GM21825 (cell line): ENCODE measurements around the gene PSME4.
"Not testable (repeated sequence)": the region's sequence is repeated elsewhere in the genome, so short reads cannot be mapped to it uniquely, and the experiment has no call there.

Experiments
- ATAC-seq: cut with Tn5 transposase; IDR thresholded peaks from one replicate; pipeline ENCODE4 v1.9.1; 2021; ENCODE audit warnings: mild to moderate bottlenecking, moderate library complexity; ENCODE audit not compliant: unreplicated experiment

Gene PSME4

GRCh38 chr2:53969285-53969967, 1.4 kb downstream of the PSME4 start:
- ATAC-seq, result peak; percentile 29

- ATAC-seq, result no peak
Measured at GRCh38 chr2:53964987-53965687, 5.7 kb downstream of the PSME4 start.

DNA sequence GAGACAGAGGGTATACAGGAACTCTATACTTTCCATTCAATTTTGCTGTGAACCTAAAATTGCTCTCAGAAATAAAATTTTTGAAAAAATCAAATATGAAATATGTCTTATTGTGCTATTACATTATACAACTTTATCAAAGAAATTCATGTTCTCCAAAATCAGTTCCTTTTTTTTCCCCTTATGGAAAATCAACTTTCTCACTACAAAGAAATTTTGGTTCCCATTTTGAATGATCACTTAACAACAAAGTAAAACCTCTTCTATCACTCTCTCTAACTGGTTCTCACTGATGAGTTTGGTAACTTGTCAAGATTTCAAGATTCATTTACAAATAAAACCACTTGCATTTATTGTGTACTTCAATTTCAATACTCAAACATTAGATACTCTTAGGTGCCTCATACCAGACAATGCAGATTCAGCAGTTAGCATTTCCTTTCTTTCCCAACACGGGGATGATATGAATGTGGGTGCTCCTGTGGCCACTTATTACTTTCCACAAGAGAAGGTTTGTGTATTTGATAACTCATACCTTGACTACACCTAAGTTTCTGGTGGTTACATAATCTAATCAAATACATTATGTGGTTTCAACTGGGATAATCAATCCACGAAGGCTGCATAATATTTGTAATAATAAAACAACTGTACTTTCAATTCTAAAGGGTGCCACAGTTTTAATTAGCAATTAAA, 6.4 kb downstream of the PSME4 start:
- no peak for ATAC-seq

- not testable (repeated sequence) for ATAC-seq
Measured at GRCh38 chr2:53961478-53962216, 9.1 kb downstream of the PSME4 start.

GRCh38 chr2:53960476-53960875, 10.3 kb downstream of the PSME4 start:
- no peak for ATAC-seq

GRCh38 chr2:53958443-53958842, 12.3 kb downstream of the PSME4 start:
- ATAC-seq, result no peak

DNA sequence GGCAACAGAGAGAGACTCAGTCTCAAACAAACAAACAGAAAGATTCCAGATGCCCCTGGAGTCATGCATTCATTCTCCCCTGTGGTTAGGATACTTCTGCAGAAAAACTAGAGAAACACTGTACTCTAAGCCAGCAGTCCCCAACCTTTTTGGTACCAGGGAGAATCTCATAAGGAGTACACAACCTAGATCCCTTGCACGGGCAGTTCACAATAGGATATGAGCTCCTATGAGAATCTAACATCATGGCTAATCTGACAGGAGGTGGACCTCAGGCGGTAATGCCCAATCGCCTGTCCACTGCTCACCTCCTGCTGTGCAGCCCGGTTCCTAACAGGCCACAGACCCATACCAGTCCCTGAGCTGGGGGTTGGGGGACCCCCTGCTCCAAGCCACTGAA, 18.3 kb downstream of the PSME4 start:
- no peak for ATAC-seq

DNA sequence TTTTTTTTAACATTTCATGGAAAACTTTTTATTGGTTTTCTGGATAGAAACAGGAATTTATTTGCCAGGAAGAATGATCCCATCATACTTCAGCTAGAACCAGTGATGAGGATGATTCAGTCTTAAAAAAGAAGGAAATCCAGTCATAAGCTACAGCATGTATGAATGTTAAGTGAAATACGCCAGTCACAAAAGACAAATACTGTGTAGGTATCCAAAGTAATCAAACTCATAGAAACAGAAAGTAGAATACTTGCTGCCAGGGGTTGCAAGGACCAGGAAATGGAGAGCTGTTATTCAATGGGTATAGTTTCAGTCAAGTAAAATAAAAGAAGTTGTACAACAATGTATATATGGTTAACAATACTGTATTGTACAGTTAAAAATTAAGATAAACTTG, 21.3 kb downstream of the PSME4 start:
- ATAC-seq, result no peak

- ATAC-seq, result no peak
Measured at GRCh38 chr2:53945538-53945937, 25.3 kb downstream of the PSME4 start.

DNA sequence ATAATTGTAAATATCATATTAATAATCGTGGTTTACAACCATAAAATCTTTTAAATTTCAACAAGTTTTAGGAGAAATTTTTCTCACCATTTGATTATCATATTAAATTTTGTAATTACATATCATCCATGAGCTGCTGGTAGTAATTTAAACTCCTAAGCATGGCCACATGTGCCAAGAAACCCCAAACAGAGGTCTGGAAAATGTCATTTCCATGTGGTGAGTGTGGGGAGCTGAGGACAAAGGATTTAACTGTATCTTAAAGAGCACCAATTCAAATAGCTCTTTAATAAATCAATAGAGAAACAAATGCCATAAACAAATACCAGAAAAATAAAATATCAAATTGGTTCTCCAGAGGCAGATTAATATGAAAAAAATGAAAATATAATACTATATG, 26.3 kb downstream of the PSME4 start:
- ATAC-seq, result no peak

- no peak for ATAC-seq
Measured at GRCh38 chr2:53942280-53942679, 28.5 kb downstream of the PSME4 start.

GRCh38 chr2:53941749-53942148, 29.0 kb downstream of the PSME4 start:
- ATAC-seq, result peak; percentile 59

GRCh38 chr2:53939656-53940055, 31.1 kb downstream of the PSME4 start:
- no peak for ATAC-seq

DNA sequence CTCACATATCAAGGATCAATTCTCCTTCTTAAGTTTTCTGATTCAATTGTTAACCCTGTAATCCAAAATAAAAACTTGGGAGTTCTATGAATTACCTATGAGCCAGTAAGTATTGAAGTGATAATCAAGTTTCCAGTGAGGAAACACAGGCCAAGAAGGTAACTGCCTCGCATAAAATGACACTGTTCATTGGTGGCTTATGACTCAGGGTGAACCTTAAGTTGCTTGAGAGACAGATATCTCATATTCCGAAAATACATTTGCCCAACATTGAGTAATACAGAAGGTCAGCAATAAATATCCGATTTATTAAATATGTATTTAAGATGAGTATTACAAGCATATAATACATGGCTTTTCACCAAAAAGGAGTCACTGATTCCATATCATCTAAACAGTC, 31.9 kb downstream of the PSME4 start:
- ATAC-seq, result no peak

DNA sequence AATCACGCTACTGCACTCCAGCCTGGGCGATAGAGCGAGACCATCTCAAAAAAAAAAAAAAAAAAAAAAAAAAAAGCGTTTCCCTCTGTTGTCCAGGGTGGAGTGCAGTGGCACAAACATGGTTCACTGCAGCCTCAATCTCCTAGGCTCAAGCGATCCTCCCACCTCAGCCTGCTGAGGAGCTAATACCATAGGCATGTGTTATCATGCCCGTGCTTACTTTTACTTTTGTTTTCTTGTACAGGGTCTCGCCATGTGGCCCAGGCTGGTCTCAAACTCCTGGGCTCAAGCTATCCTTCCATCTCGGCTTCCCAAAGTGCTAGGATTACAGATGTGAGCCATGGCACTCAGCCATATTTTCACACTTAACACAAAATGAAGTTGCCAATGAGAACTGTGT, 37.5 kb downstream of the PSME4 start:
- ATAC-seq, result no peak

DNA sequence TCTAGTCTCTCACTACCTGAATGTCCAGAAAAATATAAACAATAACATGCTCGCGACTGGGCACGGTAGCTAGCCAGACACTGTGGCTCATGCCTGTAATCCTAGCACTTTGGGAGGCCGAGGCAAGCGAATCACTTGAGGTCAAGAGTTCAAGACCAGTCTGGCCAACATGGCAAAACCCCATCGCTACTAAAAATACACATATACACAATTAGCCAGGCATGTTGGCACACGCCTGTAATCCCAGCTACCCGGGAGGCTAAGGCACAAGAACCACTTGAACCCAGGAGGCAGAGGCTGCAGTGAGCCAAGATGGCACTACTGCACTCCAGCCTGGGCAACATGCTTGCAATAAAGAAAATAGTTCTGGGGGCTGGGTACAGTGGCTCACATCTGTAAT, 44.5 kb downstream of the PSME4 start:
- not testable (repeated sequence) for ATAC-seq

DNA sequence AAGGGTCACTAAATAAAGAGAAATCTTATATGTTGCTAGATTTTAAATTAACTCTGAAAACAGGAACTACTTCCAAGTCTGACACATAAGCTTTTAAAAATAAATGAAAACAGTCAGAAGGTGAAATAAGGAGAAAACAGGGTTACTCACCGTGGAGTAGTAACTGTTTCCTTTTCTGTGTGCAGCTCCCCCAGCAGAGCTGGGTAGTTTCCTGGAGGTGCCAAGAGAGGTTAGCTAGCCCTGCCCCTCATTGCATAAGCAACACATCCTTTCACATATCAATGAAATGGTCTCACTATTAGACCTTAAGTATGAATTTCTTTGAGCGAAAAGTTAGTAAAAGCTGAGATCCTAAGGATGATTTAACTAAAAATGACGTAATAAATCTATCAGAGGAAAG, 57.1 kb downstream of the PSME4 start:
- peak; percentile 94 for ATAC-seq

- ATAC-seq, result no peak
Measured at GRCh38 chr2:53911434-53912189, 59.2 kb downstream of the PSME4 start.

GRCh38 chr2:53907582-53907981, 63.2 kb downstream of the PSME4 start:
- ATAC-seq, result no peak

DNA sequence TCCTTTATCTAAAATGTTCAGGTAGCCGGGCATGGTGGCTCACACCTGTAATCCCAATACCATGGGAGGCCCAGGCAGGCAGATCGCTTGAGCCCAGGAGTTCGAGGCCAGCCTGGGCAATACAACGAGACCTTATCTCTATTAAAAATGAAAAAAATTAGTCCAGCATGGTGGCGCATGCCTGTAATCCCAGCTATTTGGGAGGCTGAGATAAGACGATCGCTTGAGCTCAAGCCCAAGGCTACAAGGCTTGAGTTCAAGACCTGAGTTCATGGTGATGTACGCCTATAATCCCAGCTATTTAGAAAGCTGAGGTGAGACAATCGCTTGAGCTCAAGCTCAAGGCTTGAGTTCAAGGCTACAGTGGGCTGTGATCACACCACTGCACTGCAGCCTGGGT, 65.4 kb downstream of the PSME4 start:
- ATAC-seq, result no peak

GRCh38 chr2:53903011-53903410, 67.8 kb downstream of the PSME4 start:
- no peak for ATAC-seq
